ENCODE results near the gene SV2B. TPM values are rescaled to one million over a fixed set of nuclear protein-coding genes. Genes with fewer than 3 reads are reported as not detected.

Gene SV2B
- total RNA-seq, 1 experiment from 2014 or later, result 1.4 TPM

GRCh38 chr15:91316126-91316525 lies 216.1 kb downstream of the SV2B start:
- POLR2A ChIA-PET, result no interaction called here
- no peak for ATAC-seq
- Mint-ChIP-seq H3K36me3 (no peaks in the 10 kb centered on the region), H3K9me3 (no peaks in the 10 kb centered on the region), H3K27me3 (ENCODE audit: low read depth) (no peaks in the 10 kb centered on the region), H3K27ac (no peak overlapping the region), H3K4me1 (no peaks in the 10 kb centered on the region), H3K4me3 (no peak overlapping the region)
- DNase-seq (ENCODE audit: low spot score), result no peak
- CTCF ChIA-PET, result no interaction called here
- TF ChIP-seq MLX (CRISPR knock-in tag; IDR thresholded peaks at IDR 0.05) (no peak), TEAD1 (CRISPR knock-in tag; IDR thresholded peaks at IDR 0.05) (no peak), FOXJ3 (CRISPR knock-in tag; IDR thresholded peaks at IDR 0.05; ENCODE audit: borderline replicate concordance) (no peak), GABPB1 (CRISPR knock-in tag; IDR thresholded peaks at IDR 0.05) (no peak), MXD4 (CRISPR knock-in tag; IDR thresholded peaks at IDR 0.05; ENCODE audit: borderline replicate concordance) (no peak)

- no peaks in the 10 kb centered on the region for H3K36me3 Mint-ChIP-seq
- no peak overlapping the region for H3K27ac Mint-ChIP-seq
- DNase-seq (ENCODE audit: low spot score) (no peak), ATAC-seq (no peak)
- CTCF ChIA-PET, result interaction anchor here (1.2 kb wide), 1 partner anchor 15 kb away, joined by 4 read pairs; no protein-coding TSS in a partner anchor
- POLR2A ChIA-PET, result no interaction called here
- no peaks in the 10 kb centered on the region for H3K27me3 Mint-ChIP-seq (ENCODE audit: low read depth)
- H3K4me3 Mint-ChIP-seq, result no peak overlapping the region
- TF ChIP-seq FOXK1 (CRISPR knock-in tag; IDR thresholded peaks at IDR 0.05) (no peak), TCF7 (CRISPR knock-in tag; IDR thresholded peaks at IDR 0.05; ENCODE audit: low read depth) (no peak)
- TF ChIP-seq, protein P1, sequence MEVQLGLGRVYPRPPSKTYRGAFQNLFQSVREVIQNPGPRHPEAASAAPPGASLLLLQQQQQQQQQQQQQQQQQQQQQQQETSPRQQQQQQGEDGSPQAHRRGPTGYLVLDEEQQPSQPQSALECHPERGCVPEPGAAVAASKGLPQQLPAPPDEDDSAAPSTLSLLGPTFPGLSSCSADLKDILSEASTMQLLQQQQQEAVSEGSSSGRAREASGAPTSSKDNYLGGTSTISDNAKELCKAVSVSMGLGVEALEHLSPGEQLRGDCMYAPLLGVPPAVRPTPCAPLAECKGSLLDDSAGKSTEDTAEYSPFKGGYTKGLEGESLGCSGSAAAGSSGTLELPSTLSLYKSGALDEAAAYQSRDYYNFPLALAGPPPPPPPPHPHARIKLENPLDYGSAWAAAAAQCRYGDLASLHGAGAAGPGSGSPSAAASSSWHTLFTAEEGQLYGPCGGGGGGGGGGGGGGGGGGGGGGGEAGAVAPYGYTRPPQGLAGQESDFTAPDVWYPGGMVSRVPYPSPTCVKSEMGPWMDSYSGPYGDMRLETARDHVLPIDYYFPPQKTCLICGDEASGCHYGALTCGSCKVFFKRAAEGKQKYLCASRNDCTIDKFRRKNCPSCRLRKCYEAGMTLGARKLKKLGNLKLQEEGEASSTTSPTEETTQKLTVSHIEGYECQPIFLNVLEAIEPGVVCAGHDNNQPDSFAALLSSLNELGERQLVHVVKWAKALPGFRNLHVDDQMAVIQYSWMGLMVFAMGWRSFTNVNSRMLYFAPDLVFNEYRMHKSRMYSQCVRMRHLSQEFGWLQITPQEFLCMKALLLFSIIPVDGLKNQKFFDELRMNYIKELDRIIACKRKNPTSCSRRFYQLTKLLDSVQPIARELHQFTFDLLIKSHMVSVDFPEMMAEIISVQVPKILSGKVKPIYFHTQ (CRISPR knock-in tag; IDR thresholded peaks at IDR 0.05), result no peak
- H3K9me3 Mint-ChIP-seq, result no peaks in the 10 kb centered on the region
- H3K4me1 Mint-ChIP-seq, result no peaks in the 10 kb centered on the region
Observed at GRCh38 chr15:91318516-91318915, 218.5 kb downstream of the SV2B start.

GRCh38 chr15:91318931-91319330 lies 218.9 kb downstream of the SV2B start:
- ChIA-PET POLR2A (no interaction called here), CTCF (no interaction called here)
- H3K27me3 Mint-ChIP-seq (ENCODE audit: low read depth), result no peaks in the 10 kb centered on the region; the same call in 1 of the 2 replicates
- no peaks in the 10 kb centered on the region for H3K36me3 Mint-ChIP-seq
- H3K9me3 Mint-ChIP-seq, result peaks cover 3% of the 10 kb centered on the region
- no peak for ATAC-seq
- no peak overlapping the region for H3K27ac Mint-ChIP-seq
- DNase-seq (ENCODE audit: low spot score), result no peak
- no peak overlapping the region for H3K4me3 Mint-ChIP-seq
- no peaks in the 10 kb centered on the region for H3K4me1 Mint-ChIP-seq
- TF ChIP-seq, protein P2, sequence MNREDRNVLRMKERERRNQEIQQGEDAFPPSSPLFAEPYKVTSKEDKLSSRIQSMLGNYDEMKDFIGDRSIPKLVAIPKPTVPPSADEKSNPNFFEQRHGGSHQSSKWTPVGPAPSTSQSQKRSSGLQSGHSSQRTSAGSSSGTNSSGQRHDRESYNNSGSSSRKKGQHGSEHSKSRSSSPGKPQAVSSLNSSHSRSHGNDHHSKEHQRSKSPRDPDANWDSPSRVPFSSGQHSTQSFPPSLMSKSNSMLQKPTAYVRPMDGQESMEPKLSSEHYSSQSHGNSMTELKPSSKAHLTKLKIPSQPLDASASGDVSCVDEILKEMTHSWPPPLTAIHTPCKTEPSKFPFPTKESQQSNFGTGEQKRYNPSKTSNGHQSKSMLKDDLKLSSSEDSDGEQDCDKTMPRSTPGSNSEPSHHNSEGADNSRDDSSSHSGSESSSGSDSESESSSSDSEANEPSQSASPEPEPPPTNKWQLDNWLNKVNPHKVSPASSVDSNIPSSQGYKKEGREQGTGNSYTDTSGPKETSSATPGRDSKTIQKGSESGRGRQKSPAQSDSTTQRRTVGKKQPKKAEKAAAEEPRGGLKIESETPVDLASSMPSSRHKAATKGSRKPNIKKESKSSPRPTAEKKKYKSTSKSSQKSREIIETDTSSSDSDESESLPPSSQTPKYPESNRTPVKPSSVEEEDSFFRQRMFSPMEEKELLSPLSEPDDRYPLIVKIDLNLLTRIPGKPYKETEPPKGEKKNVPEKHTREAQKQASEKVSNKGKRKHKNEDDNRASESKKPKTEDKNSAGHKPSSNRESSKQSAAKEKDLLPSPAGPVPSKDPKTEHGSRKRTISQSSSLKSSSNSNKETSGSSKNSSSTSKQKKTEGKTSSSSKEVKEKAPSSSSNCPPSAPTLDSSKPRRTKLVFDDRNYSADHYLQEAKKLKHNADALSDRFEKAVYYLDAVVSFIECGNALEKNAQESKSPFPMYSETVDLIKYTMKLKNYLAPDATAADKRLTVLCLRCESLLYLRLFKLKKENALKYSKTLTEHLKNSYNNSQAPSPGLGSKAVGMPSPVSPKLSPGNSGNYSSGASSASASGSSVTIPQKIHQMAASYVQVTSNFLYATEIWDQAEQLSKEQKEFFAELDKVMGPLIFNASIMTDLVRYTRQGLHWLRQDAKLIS (CRISPR knock-in tag; IDR thresholded peaks at IDR 0.05; ENCODE audit: borderline replicate concordance), result no peak
- TF ChIP-seq ETV6 (CRISPR knock-in tag; IDR thresholded peaks at IDR 0.05), result no peak
- no peak for TF ChIP-seq TEAD1 (CRISPR knock-in tag; IDR thresholded peaks at IDR 0.05)
- no peak for TF ChIP-seq HMGA2 (CRISPR knock-in tag; IDR thresholded peaks at IDR 0.05)
- TF ChIP-seq STAT6 (CRISPR knock-in tag; conservative IDR thresholded peaks at IDR 0.05; ENCODE audit: low read depth), result no peak

Data from WTC11 (cell line).